ENCODE results near the gene WDR7.

WDR7 gene

GRCh38 chr18:56953428-56954198, 302.5 kb downstream of the WDR7 start:
- DNase-seq = no peak

- DNase-seq = no peak
These were observed 304.3 kb downstream of the WDR7 start for GRCh38 chr18:56955490-56955889.

- DNase-seq = no peak
These were observed 308.0 kb downstream of the WDR7 start for GRCh38 chr18:56959120-56959519.

- no peak for DNase-seq
These were observed 311.2 kb downstream of the WDR7 start for GRCh38 chr18:56962322-56962721.

- no peak for DNase-seq
These were observed 315.9 kb downstream of the WDR7 start for GRCh38 chr18:56967035-56967434.

- peak; percentile 22 for DNase-seq
These were observed 322.3 kb downstream of the WDR7 start for GRCh38 chr18:56973487-56973886.

- DNase-seq = no peak
These were observed 323.0 kb downstream of the WDR7 start for GRCh38 chr18:56974141-56974540.

GRCh38 chr18:56975276-56975675, 324.1 kb downstream of the WDR7 start:
- no peak for DNase-seq

- DNase-seq = no peak
These were observed 326.1 kb downstream of the WDR7 start for GRCh38 chr18:56977309-56977708.

GRCh38 chr18:56977771-56978170, 326.6 kb downstream of the WDR7 start:
- no peak for DNase-seq

GRCh38 chr18:56980151-56980550, 329.0 kb downstream of the WDR7 start:
- no peak for DNase-seq

GRCh38 chr18:56982766-56983165, 331.6 kb downstream of the WDR7 start:
- DNase-seq = no peak

GRCh38 chr18:56983275-56983992, 332.3 kb downstream of the WDR7 start:
- DNase-seq = no peak

GRCh38 chr18:56984731-56985130, 333.6 kb downstream of the WDR7 start:
- no peak for DNase-seq

GRCh38 chr18:56986829-56987228, 335.7 kb downstream of the WDR7 start:
- DNase-seq = no peak

GRCh38 chr18:56987236-56987635, 336.1 kb downstream of the WDR7 start:
- no peak for DNase-seq

GRCh38 chr18:56988022-56988421, 336.9 kb downstream of the WDR7 start:
- no peak for DNase-seq

- DNase-seq = no peak
These were observed 339.5 kb downstream of the WDR7 start for GRCh38 chr18:56990678-56991077.

- DNase-seq = peak; percentile 6
These were observed 341.6 kb downstream of the WDR7 start for GRCh38 chr18:56992777-56993176.

GRCh38 chr18:56995579-56996188, 344.5 kb downstream of the WDR7 start:
- DNase-seq = no peak

GRCh38 chr18:56997200-56997599, 346.0 kb downstream of the WDR7 start:
- no peak for DNase-seq

GRCh38 chr18:56999823-57000222, 348.7 kb downstream of the WDR7 start:
- no peak for DNase-seq

- DNase-seq = no peak
These were observed 351.5 kb downstream of the WDR7 start for GRCh38 chr18:57002627-57003026.

GRCh38 chr18:57003342-57003741, 352.2 kb downstream of the WDR7 start:
- no peak for DNase-seq
